Motor neuron (in vitro differentiated cells): ENCODE results near the gene LMBR1L. TPM values are rescaled to one million over a fixed set of nuclear protein-coding genes. Genes with fewer than 3 reads are reported as not detected.
"Not testable (repeated sequence)": the region's sequence is repeated elsewhere in the genome, so short reads cannot be mapped to it uniquely, and the experiment has no call there.

ENCODE experiments used
- ATAC-seq, 8 experiments: fragments of 200-7000 bp; cut with Tn5 transposase; replicated peaks in 6 of 8; 2 replicates each; pipeline ENCODE4 v1.8.0; 2021; ENCODE audit warnings: mild to moderate bottlenecking in 8 of 8, moderate library complexity in 8 of 8
- H3K27ac ChIP-seq, 2 donors: fragments of 250-450 bp; sonication (Bioruptor Pico); 2 replicates each; pipeline ENCODE4 v1.9.0; 2021; ENCODE audit warnings: antibody characterized with exemption in 2 of 2, mild to moderate bottlenecking in 2 of 2, moderate library complexity in 1 of 2
- H3K4me1 ChIP-seq, 2 donors: fragments of 250-450 bp; sonication (Bioruptor Pico); replicated peaks in 1 of 2; 2 replicates each; pipeline ENCODE4 v1.6.1; 2021; ENCODE audit warnings: antibody characterized with exemption in 2 of 2, mild to moderate bottlenecking in 2 of 2, moderate library complexity in 1 of 2
- H3K4me3 ChIP-seq, 5 donors: fragments of 250-450 bp; sonication (Bioruptor Pico); 2 replicates each; pipeline ENCODE4 v1.9.0; 2021; ENCODE audit warnings: antibody characterized with exemption in 5 of 5, mild to moderate bottlenecking in 5 of 5, moderate library complexity in 4 of 5
- WGBS, 10 experiments: fragments of 450-650 bp; shearing (Covaris generic); methylation state at CpG; one replicate each; pipeline ENCODE4 v1.0.0; 2022; 5-methylcytosine and 5-hydroxymethylcytosine counted together
- in situ Hi-C, 9 experiments: fragments of 400-800 bp; cut with MboI; loops; one replicate each; pipeline ENCODE4 v1.15.0; 2021; ENCODE audit warnings: low sequenced_read_pairs in 9 of 9, low pct_unique_long_range_greater_than_20kb in 2 of 9; ENCODE audit not compliant: unreplicated experiment in 9 of 9
- total RNA-seq, 8 experiments: library from RNA; unstranded; fragments of 300-600 nt; gene quantifications; 2 replicates each; pipeline versions ENCODE4 v1.2.3 to v1.2.4, GENCODE V29; 2022

Gene LMBR1L
- total RNA-seq, 8 experiments from 2014 or later = 27.6 to 85.8 (median 67.2) TPM

DNA sequence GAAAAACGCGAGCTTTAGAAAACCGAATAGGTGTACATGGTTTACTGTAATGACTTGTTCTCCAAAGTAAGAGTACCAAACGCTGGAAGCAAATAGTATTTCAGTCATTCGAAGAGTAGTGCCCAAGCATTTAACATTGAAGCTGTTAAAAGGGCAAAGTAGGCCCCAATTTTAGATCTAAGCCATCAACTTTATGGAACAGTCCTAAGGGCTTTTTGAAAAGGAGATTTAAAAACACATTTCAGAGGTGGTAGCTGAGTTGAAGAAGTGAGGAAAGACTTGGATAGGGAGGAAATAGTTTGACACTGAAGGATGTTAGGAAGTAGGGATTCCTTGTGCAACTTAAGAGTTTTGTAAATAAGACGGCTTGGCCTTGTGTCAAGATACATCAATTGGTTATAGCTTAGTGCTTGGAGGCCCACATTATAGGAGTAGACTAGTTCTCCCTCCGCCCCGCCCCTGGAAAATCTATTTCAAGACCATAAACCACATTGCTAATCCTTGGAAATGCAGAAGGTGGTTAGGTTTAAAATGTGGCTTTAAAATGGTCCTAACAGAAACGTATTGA is 21.3 kb upstream of the LMBR1L start:
- peak overlapping the region; percentile 52 to 94 (median 78) for H3K4me3 ChIP-seq
- in situ Hi-C loops = loop anchor here in 2 of 9 experiments (25.0 kb wide), 1 partner anchor 105 kb away; no protein-coding TSS in a partner anchor
- ATAC-seq = no peak
- peak overlapping the region in 1 of 2 donors; percentile 5 for H3K27ac ChIP-seq
- 1 to 60% (median 7%) methylated on average over 3 to 9 of the region's 9 CpGs for WGBS, 10 experiments
- peaks cover 12 to 14% of the 10 kb centered on the region in 2 donors for H3K4me1 ChIP-seq

GRCh38 chr12:49131051-49131893 is 20.6 kb upstream of the LMBR1L start, which contains the start of gene TUBA1B:
Gene TUBA1B, minus strand, starts transcription at chr12:49131395. Its CDS starts 95 bp downstream, at chr12:49131300.
- 0 to 2% (median 0%) methylated on average over 1 to 10 of the region's 79 CpGs; no CpG with 5 or more reads in 2 of the 10 experiments for WGBS, 10 experiments
- in situ Hi-C loops = loop anchor here in 2 of 9 experiments (25.0 kb wide), 1 partner anchor 106 kb away; no protein-coding TSS in a partner anchor
- peak within 1 kb of the TSS; percentile 96 to 97 for H3K27ac ChIP-seq
- peak; percentile 67 to 86 (median 83) for ATAC-seq
- H3K4me1 ChIP-seq = peaks cover 12 to 14% of the 10 kb centered on the region in 2 donors
- peak within 1 kb of the TSS; percentile 52 to 94 (median 78) for H3K4me3 ChIP-seq

GRCh38 chr12:49130151-49131050 is 19.8 kb upstream of the LMBR1L start:
- Histone ChIP-seq H3K4me1 (peaks cover 12 to 14% of the 10 kb centered on the region in 2 donors), H3K4me3 (peak overlapping the region; percentile 52 to 94 (median 78)), H3K27ac (peak overlapping the region; percentile 96 to 97)
- 0 to 16% (median 0%) methylated on average over 1 to 15 of the region's 66 CpGs; no CpG with 5 or more reads in 2 of the 10 experiments for WGBS, 10 experiments
- in situ Hi-C loops = loop anchor here in 2 of 9 experiments (25.0 kb wide), 1 partner anchor 107 kb away; no protein-coding TSS in a partner anchor
- ATAC-seq = peak; percentile 61 to 73 (median 68)

DNA sequence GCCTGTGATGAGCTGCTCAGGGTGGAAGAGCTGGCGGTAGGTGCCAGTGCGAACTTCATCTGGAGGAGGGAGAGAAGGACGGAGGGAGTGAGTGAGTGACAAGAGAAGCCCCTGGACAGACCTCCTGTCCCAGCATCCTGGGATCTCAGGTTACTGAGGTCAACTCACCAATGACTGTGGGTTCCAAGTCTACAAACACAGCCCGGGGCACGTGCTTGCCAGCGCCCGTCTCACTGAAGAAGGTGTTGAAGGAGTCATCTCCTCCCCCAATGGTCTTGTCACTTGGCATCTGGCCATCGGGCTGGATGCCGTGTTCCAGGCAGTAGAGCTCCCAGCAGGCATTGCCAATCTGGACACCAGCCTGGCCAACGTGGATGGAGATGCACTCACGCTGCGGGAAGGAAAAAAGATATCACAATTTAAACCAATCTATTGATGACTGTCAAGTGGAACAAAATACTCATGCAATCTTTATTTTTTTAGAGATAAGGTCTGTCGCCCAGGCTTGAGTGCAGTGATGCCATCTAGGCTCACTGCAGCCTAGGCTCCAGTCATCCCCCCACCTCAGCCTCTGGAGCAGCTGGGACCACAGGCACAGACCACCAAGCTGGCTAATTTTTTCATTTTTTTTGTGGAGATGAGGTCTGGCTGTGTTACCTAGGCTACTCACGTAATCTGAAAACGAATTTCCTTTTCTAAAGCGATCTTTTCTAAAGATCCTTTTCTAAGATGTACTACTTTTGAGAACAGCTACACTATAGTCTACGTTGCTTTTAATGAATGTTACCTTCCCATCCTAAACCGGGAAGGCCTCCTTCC is 18.9 kb upstream of the LMBR1L start:
- 13 to 72% (median 41%) methylated on average over 2 to 11 of the region's 18 CpGs for WGBS, 10 experiments
- Histone ChIP-seq H3K27ac (peak overlapping the region; percentile 96 to 97), H3K4me3 (peak overlapping the region; percentile 52 to 94 (median 78)), H3K4me1 (peaks cover 12 to 14% of the 10 kb centered on the region in 2 donors)
- in situ Hi-C loops = loop anchor here in 2 of 9 experiments (25.0 kb wide), 1 partner anchor 108 kb away; no protein-coding TSS in a partner anchor
- no peak for ATAC-seq

- in situ Hi-C loops = loop anchor here in 2 of 9 experiments (25.0 kb wide), 1 partner anchor 109 kb away; no protein-coding TSS in a partner anchor
- not testable (repeated sequence) for H3K27ac ChIP-seq, H3K4me3 ChIP-seq, H3K4me1 ChIP-seq, ATAC-seq
- WGBS, 10 experiments = 100% methylated on average over 1 of the region's 8 CpGs; no CpG with 5 or more reads in 9 of the 10 experiments
These were observed 17.3 kb upstream of the LMBR1L start for GRCh38 chr12:49127971-49128370.

- in situ Hi-C loops = loop anchor here in 2 of 9 experiments (25.0 kb wide), 1 partner anchor 110 kb away; no protein-coding TSS in a partner anchor
- H3K4me3 ChIP-seq = no peak overlapping the region
- no peak for ATAC-seq
- peaks cover 7 to 8% of the 10 kb centered on the region in 2 donors for H3K4me1 ChIP-seq
- H3K27ac ChIP-seq = no peak overlapping the region
- WGBS, 10 experiments = 33 to 100% (median 95%) methylated on average over 1 to 4 of the region's 4 CpGs; no CpG with 5 or more reads in 2 of the 10 experiments
These were observed 16.5 kb upstream of the LMBR1L start for GRCh38 chr12:49126852-49127763.

GRCh38 chr12:49121047-49121696 is 10.5 kb upstream of the LMBR1L start:
- in situ Hi-C loops = loop anchor here in 1 of 9 experiments (25.0 kb wide), 1 partner anchor 116 kb away; no protein-coding TSS in a partner anchor

DNA sequence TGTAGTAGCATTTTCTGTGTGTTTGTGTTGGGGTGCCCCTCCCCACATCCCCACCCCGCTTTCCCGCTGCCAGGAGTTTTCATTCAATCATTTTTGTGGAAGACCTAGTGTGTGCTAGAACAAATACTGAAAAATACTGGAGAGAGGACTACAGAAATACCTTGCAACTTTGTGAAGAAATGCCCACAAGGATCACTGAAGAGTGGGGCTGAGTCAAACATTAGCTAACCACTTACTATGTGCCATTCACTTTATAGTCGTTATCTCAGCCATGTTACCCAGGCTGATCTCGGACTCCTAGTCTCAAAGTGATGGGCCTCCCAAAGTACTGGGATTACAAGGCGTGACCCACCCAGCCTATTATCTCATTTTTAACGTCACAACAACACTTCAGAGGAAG is 559 bp upstream of the LMBR1L start:
- peak overlapping the region; percentile 31 to 85 for H3K27ac ChIP-seq
- H3K4me1 ChIP-seq = peaks cover 11 to 17% of the 10 kb centered on the region in 2 donors
- peak in 1 of 8 experiments; percentile 0 for ATAC-seq
- in situ Hi-C loops = loop anchor here in 1 of 9 experiments (25.0 kb wide), 1 partner anchor 126 kb away; no protein-coding TSS in a partner anchor
- WGBS, 10 experiments = 35 to 100% (median 63%) methylated on average over 1 to 5 of the region's 6 CpGs; no CpG with 5 or more reads in 1 of the 10 experiments
- H3K4me3 ChIP-seq = peak overlapping the region; percentile 52 to 98 (median 94)

More at GRCh38 chr12:49121047-49121696, 10.5 kb upstream of the LMBR1L start:
- Histone ChIP-seq H3K27ac (no peak overlapping the region), H3K4me3 (no peak overlapping the region), H3K4me1 (peaks cover 0 to 4% of the 10 kb centered on the region in 2 donors)
- ATAC-seq = peak; percentile 68 to 96 (median 86)
- 0 to 40% (median 15%) methylated on average over 1 to 4 of the region's 6 CpGs for WGBS, 10 experiments

- Histone ChIP-seq H3K4me1 (peaks cover 11 to 17% of the 10 kb centered on the region in 2 donors), H3K27ac (peak overlapping the region; percentile 85 to 95), H3K4me3 (peak overlapping the region; percentile 52 to 98 (median 94))
- ATAC-seq = peak; percentile 5 to 31 (median 12)
- in situ Hi-C loops = loop anchor here in 1 of 9 experiments (25.0 kb wide), 1 partner anchor 127 kb away; no protein-coding TSS in a partner anchor
- 0 to 52% (median 10%) methylated on average over 2 to 6 of the region's 33 CpGs; no CpG with 5 or more reads in 5 of the 10 experiments for WGBS, 10 experiments
These were observed 795 bp downstream of the LMBR1L start for GRCh38 chr12:49109641-49110463.
